HCT116 (cell line): ENCODE results near the gene TMEM269.
"Not testable (repeated sequence)": the region's sequence is repeated elsewhere in the genome, so short reads cannot be mapped to it uniquely, and the experiment has no call there.

Experiments
- ATF3 ChIP-seq: IDR thresholded peaks from 2 replicates; pipeline ENCODE4 v1.6.1; 2012
- CEBPB ChIP-seq: IDR thresholded peaks from 2 replicates; pipeline ENCODE4 v1.6.1; 2012; ENCODE audit warnings: low read depth
- CTCF ChIP-seq, 3 experiments: fragments of 200-600 bp in 1 of 3; sonication (generic) in 1 of 3; IDR thresholded peaks in 2 of 3; conservative IDR thresholded peaks in 1 of 3; 2 replicates each; pipeline ENCODE4 v1.5.1; 2012 to 2017; ENCODE audit warnings: low read depth in 2 of 3, low read length in 2 of 3, antibody characterized with exemption in 1 of 3, borderline replicate concordance in 1 of 3, control low read depth in 1 of 3, mild to moderate bottlenecking in 1 of 3, mixed read lengths in 1 of 3, mixed run types in 1 of 3, moderate library complexity in 1 of 3; ENCODE audit not compliant: insufficient read depth in 1 of 3
- EGR1 ChIP-seq: IDR thresholded peaks from 2 replicates; pipeline ENCODE4 v1.6.1; 2012; ENCODE audit warnings: low read depth
- EZH2 ChIP-seq: fragments of 200-600 bp; sonication (generic); IDR thresholded peaks from 2 replicates; pipeline ENCODE4 v1.6.1; 2017; ENCODE audit warnings: antibody characterized with exemption, mixed run types
- EZH2phosphoT487 ChIP-seq: fragments of 200-600 bp; IDR thresholded peaks from 2 replicates; pipeline ENCODE4 v1.6.1; 2018; ENCODE audit warnings: antibody characterized with exemption, borderline replicate concordance
- MAX ChIP-seq: IDR thresholded peaks from 2 replicates; pipeline ENCODE4 v1.6.1; 2012
- POLR2A ChIP-seq: IDR thresholded peaks from 2 replicates; pipeline ENCODE4 v1.7.0; 2011; ENCODE audit warnings: borderline replicate concordance; ENCODE audit not compliant: insufficient read depth, insufficient read length; ENCODE audit errors: extremely low read depth
- POLR2AphosphoS5 ChIP-seq: IDR thresholded peaks from 2 replicates; pipeline ENCODE4 v1.6.1; 2011; ENCODE audit warnings: mild to moderate bottlenecking, low read depth, low read length, moderate library complexity
- SIN3A ChIP-seq: IDR thresholded peaks from 2 replicates; pipeline ENCODE4 v1.6.1; 2012; ENCODE audit warnings: low read depth
- SP1 ChIP-seq: IDR thresholded peaks from 2 replicates; pipeline ENCODE4 v1.6.1; 2012; ENCODE audit warnings: low read depth
- YY1 ChIP-seq: IDR thresholded peaks from 2 replicates; pipeline ENCODE4 v1.6.1; 2011; ENCODE audit warnings: low read length, low read depth, moderate library complexity, mild to moderate bottlenecking; ENCODE audit not compliant: insufficient replicate concordance; ENCODE audit errors: extremely low read depth
- ZBTB33 ChIP-seq: IDR thresholded peaks from 2 replicates; pipeline ENCODE4 v1.6.1; 2011; ENCODE audit warnings: mild to moderate bottlenecking, low read length, moderate library complexity; ENCODE audit not compliant: insufficient replicate concordance; ENCODE audit errors: extremely low read depth
- ZNF274 ChIP-seq: fragments of 200-500 bp; sonication (Bioruptor generic); IDR thresholded peaks from 2 replicates; pipeline ENCODE4 v1.6.1; 2014; ENCODE audit warnings: mild to moderate bottlenecking, low read depth, low read length, inconsistent platforms

- TF ChIP-seq CTCF (IDR thresholded peaks at IDR 0.05 in 2 of 3, conservative IDR thresholded peaks at IDR 0.05 in 1 of 3; ENCODE audit: borderline replicate concordance in 1 of 3, insufficient read depth in 1 of 3, low read depth in 2 of 3, low read length in 2 of 3); POLR2A; ZBTB33; POLR2AphosphoS5; SIN3A; EZH2; EZH2phosphoT487; YY1; EGR1; SP1; MAX; CEBPB; ZNF274; ATF3: not testable (repeated sequence)
Observed at GRCh38 chr1:42814815-42815214, 30.0 kb downstream of the TMEM269 start.
